Measurements from ENCODE around the gene GUCY1A1.

DNA sequence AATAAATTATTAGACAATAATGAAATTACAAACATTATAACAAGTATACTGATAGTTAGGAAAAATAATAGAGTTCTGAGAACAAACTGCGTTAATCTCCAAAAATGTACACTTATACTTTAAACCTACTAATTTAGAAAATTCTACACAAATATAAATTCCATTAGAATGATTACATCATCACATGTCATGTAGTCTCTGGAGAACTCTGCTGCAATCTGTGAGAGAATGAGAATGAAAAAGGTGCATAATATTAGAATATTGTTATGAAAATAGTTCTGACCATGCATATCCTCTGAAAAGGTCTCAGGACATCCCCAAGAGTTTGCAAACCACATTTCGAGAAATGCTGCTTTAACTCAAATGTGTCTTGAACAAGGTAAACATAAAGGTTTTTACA, 11.4 kb downstream of the GUCY1A1 start:
- TF ChIP-seq, protein P1, sequence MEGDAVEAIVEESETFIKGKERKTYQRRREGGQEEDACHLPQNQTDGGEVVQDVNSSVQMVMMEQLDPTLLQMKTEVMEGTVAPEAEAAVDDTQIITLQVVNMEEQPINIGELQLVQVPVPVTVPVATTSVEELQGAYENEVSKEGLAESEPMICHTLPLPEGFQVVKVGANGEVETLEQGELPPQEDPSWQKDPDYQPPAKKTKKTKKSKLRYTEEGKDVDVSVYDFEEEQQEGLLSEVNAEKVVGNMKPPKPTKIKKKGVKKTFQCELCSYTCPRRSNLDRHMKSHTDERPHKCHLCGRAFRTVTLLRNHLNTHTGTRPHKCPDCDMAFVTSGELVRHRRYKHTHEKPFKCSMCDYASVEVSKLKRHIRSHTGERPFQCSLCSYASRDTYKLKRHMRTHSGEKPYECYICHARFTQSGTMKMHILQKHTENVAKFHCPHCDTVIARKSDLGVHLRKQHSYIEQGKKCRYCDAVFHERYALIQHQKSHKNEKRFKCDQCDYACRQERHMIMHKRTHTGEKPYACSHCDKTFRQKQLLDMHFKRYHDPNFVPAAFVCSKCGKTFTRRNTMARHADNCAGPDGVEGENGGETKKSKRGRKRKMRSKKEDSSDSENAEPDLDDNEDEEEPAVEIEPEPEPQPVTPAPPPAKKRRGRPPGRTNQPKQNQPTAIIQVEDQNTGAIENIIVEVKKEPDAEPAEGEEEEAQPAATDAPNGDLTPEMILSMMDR (IDR thresholded peaks at IDR 0.05; ENCODE audit: low read length) = no peak
- TF ChIP-seq EZH2 (IDR thresholded peaks at IDR 0.05; ENCODE audit: borderline replicate concordance, low read length) = no peak
